SW 1271 (cell line): ENCODE results near the gene FOXA2.
"Not testable (repeated sequence)": the region's sequence is repeated elsewhere in the genome, so short reads cannot be mapped to it uniquely, and the experiment has no call there.

Source experiments
- DNase-seq, 2 experiments: peaks; one replicate each; lab custom pipeline; 2025; lab: John Stamatoyannopoulos, UW

Gene FOXA2

DNA sequence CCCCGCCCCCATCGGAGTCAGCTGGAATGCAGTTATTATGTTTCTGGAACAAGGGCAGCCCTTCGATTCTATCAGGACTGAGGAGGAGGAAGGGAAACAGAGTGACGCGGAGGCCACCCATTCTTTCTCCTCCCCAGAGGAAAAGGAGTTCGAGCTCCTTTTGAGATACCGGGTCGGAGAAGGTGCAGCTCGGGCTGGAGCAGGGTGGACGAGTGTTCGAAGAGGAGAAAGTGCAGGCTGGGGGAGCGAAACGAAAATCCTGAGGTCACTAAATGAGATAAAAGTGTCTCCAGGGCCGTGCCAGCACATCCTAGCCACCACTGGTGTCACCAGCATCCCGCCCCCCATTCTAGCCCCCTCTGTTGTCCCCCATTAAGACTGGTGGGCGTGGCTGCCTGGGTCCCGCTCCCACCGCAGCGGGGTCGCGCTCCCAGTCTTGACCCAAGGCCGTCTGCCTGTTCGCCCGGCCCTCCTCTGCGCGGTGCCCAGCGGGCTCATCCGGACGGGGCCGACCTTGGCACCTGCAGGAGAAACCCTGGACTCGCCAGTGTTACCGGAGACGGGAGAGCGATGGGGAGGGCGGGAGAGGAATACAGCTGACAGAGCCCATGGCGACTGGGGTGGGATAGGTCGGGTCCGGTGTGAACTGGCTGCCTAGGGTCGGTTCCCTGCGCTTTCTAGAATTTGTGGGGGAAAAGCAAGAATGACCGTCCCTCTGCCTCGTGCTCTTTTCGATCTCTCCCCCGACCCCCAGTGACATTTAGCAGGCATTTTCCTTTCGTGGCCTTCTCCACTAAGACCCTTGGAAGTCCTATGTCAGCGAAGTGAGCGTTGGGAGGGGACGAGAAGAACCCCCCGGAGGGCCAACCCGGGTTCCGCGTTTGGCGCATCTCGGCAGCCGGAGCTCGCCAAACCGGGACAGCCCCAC lies 16.2 kb downstream of the FOXA2 start:
- DNase-seq = no peak

DNA sequence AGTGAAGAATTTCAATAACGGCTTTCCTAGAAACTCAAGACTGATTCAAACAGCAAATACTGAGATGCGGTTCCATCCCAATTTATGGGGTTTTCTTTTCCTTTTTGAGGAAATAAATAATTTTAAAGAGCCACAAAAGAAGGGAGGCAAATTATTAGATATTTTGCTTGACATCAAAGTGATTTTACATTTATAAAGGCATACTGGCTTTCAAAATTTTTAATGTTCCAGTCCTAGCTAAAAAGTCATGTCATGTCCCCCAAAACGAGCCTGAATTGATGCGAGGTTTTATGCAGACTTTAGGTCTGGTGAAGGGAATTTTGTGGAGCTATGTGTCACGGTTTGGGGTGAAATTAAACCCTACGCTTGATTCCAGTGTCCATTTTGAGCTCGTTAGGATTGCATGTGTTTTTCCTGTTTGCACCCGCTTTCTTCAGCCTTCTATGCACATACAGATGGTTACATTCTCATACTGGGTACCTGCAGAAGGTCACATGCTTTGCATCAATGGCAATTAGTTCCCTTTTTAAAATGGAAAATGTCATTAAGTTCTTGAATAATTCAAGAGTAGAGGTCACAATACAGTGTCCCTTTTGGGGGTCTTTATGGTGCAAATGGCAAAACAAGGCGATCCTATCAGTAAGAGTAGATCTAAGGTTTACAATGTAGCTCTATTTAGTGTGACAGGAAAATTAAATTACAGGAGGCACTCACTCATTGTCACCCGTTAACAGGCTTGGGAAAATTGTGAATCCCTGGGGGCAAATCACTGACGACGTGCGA lies 17.3 kb downstream of the FOXA2 start:
- no peak for DNase-seq

DNA sequence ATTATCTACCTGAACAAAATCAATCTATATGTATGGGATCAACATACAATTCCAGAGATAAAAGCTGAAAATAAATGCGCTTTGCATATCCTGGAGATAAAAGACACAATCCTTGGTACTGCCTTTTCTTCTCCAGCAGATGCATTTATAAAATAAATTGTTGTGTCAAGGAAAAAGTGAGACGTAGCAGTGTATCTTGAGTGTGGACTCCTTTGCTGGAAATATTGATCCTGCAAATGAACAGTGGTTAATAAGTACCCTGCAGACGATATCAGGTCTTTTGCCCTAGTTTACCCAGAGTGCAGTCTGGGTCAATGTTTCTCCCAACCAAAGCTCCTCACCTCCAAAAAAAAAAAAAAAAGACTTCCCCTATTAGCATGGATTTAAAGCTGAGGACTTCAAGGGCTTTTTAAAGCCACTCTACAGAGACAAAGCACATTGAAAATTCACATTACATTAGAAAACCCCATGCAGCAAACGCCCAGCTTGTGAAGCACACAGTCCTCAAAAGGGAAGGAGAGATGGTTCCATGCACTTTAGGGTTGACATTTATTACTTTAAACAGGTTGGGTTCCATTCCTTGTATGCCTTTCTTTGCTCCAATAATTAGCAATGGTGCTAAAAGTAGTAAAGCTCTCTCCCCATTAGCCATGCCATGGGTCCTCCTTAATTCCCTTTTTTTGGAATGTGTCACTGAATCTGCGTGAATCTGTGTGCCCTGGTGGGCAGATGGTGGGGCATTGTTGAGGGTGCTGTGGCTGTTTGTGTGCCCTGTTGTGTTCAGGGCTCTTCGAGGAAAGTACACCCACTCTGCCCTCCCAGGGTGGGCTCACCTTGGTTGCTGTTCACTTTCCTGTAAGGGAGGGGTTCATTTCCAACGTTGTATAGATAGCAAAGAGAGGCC lies 21.1 kb downstream of the FOXA2 start:
- DNase-seq = no peak

DNA sequence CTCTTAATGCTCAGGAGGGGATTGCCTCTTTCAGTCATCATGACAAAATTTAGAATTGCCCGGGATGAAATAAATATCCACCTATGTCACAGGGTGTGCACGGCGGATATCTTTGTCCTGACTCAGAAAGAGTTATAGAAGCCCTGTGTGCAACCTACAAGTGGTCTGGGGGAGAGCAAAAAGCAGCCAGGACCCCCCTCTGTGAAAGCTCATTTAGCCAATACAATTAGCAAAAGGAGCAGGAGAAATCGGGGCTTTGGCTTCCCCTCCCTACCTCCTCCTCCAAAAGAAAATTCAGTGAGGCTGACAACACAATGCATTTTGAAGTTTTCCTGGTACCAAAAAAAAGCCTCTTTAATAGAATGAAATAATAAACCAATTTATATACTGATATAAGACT lies 21.8 kb downstream of the FOXA2 start:
- DNase-seq = no peak

DNA sequence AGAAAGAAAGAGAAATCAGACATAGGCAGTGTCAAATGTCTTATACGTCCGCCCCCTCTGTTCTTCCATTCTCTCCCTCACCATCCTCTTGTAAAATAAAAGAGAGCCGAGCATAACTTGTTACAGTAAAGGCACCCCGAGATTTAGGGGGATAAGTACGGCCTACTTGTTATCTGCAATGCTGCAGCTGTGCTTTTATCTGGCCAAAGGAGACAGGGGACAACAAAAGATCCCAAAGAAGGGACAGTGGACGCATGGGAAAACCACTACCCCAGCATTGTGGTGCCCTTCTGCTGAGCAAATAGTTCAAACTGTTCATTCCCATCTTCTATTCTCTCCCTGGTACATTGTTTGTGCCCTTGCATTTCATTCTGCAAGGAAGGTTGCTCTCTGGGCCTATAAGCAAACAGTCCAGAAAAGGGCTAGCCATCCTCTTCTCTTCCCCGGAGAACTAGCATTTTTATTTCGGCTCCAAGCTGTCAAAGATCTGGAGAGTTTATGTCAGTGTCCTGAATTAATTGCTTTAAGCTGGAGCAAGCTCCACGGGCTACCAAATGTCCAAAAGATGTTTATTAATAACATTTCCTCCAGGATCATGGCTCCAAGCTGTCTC lies 22.3 kb downstream of the FOXA2 start:
- no peak for DNase-seq

DNA sequence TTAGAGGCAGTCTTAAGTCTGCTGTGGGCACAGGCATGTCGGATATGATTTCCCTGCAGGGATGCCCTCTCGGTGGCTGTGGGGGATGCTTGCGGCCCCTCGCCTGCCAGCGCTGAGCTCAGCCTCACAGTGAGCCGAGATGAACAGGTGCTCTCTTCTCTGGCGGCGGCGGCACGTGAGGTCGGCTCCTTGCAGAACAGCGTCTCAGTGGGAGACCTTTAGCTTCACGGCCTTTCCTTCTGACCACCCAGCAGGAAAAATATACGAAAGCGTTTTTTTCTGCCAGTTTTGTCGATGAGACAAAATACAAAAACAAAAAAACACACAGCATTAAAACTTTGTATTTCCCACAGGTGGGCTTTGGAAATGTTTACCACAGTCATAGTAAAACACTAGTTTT lies 23.6 kb downstream of the FOXA2 start:
- no peak for DNase-seq

DNA sequence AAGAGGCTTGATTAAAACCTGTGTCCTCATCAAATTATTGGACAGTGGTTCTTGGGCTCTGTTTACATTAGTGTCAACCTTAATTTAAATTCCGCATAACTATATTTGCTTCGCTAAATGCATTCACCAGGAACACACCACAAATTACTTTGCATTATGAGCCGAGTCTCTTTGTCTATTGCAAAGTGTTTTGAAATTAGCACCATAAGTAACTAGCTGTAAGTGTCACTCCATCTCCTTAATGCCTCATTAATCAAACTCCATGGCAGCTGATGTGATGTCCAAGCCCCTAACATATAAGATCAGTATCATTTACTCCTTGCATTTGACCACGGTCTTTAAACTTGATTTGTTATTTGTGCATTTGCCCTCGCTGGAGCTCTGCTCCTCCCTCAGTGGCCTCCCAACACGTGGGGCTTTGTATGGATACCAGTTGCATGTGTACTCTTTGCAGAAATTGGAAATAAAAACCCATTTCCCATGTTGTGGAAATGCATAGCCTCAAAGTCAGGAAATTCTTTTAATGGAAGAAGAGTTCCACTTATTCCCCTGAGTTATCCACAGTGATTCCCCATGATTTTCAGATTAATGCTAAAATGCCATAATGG lies 24.6 kb downstream of the FOXA2 start:
- DNase-seq = no peak

DNA sequence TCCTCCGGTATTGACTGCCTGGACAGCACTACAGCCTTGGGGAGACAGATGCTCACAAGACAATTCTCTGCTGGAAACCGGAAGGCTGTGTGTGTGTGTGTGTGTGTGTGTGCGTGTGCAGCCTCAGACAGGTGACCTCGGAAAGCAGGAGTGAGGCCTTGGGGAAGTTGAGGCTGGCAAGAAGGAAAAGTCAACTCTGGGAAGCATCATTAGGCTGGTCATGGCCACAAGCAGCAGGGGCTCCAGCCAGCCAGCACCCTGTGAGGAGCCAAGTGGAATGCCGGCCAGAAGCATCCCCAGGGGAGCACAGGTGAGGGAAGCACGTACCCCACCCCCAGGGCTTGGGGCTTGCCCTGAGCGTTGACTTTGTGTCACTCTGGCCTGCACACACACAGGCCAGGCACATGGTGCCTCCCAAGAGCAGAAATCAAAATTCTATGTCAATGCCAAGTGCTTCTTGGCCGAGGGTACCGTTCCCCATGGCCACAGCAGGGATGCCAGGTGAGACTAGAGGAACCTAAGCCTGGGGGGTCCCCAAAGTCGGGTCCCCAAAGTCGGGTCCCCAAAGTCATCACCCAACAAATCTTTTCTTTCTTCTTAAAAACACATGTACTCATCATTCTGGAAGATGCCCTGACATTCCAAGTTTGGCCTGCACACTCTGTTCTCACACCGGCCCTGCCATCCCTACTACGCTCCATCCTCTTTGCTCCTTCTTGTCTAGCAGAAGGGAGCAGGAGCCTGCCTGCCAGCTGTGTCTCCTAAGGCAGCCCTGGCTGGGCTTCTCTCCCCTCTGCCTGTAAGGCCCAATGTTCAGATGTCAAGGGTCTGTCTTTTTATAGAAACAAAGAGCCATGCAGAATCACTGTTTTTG lies 26.7 kb downstream of the FOXA2 start:
- no peak for DNase-seq

DNA sequence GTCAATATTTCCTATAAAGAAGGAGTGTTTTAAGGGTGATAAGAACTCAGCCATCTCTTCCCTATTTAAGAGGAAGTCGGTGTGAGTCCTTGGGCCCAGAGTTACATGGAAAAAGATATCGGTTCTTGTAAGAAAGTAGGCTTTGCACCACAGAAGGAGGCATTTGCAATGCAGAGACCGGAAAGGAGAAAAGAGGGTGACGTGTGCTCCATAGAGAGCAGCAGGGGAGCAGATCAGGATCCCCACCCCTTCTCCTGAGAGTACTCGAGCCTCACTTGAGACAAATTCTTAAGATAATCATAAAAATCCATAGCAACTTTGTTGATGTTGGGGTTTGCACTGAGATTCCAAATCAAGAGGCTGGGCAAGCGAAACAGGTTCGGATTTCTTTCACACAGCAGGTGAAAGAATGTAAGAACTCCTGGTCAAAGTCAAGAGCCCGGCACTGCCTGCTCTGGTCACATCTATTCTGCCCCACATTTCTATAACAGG lies 27.8 kb downstream of the FOXA2 start:
- DNase-seq = no peak

DNA sequence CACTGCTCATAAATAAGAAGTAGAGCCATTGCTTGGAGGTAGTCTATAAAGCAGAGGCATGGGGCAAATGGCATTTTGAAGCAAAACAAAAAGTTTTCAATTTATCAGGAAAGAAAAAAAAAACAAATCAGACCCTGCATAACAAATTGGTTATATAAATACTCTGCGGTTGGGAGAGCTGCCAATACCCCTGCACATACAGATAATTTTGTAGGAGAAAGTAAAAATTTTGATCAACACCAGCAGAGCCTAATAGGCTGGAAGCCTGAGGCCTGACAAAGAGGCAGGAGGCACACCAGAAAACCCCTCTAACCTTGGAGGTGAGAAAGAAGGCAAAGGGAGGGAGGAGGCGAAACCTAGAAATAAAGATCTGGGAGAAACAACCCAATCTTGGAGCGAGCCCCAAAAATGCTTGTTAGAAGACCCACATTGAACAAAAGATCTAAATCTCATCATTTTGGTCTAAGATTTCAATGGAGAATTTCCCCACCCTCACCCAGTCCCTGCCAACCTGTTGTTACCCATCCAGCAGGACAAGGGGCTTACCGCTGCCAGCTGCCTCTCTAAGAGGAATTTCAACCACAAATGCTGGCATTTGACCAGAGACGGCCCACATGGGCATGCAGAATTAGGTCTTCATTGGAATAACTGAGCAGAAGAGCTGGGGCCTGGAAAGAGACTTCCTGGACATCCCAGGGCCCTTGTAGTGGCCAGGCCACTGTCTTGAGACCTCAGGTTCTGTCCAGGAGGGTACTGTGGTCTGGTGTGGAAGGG lies 28.4 kb downstream of the FOXA2 start:
- DNase-seq = no peak

DNA sequence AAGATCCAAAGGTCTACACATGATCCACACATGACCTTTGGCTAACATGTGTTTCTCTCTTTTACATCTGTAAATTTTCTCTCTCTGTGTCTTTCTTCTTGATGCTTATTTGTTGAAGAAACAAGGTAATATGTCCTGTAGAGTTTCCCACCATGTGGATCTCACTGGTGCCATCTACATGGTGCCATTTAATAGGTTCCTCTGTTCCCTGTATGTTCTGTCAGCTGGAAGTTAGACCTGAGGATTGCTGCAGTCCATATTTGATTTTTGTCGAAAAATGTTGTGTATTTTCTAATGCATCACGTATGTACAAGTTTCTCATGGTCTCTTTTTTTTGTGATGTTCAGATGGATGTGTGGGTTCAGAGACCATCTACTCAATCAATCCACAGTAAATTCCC lies 30.0 kb downstream of the FOXA2 start:
- DNase-seq = no peak

DNA sequence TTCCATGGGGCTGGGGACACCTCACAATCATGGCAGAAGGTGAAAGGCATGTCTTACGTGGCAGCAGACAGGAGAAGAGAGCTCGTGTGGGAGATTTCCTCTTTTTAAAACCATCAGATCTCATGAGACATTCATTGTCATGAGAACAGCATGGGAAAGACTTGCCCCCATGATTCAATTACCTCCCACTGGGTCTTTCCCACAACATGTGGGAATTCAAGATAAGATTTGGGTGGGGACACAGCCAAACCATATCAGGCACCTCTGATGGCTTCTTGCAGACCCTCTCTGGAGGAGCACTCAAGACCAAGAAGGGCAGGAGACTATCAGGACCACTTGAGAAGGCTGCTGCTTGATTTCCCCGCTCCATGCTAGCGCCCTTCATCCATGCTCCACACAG lies 33.9 kb downstream of the FOXA2 start:
- not testable (repeated sequence) for DNase-seq

DNA sequence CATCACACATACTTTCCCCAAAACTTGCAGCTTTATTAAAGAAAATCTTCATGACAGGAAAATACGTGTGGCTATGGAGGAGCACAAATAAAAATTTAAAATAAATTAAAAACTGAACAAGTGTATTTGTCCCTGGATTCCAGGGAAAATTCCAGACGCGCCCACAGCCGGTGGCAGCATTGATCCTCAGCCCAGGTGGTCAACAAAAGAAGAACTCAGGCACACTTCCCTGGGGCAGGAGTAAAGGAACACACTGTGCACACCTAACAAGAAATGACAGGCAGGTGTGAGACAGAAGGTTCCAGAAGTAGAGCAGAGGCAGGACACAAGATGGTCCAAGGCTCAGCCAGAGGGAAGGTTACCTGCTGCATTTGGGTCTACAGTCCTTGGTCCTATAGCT lies 36.3 kb downstream of the FOXA2 start:
- DNase-seq = no peak

DNA sequence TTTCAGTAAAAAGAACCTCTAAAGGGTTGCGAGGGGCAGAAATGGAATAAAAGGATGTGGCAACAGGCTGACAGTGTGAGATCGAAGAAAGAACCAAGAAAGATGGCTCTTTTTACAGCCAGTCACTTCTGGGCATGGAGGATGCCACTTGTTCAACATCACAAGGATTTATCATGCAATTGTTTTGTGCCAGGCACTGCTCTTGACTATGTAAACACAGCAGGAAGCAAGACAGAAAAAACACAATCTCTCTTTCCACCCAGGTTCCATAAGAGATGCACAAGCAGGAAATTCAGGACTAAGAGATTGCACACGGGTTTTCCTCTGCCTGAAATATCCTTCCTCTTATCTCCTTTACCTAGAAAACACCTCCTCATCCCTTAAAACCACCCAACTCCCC lies 38.0 kb downstream of the FOXA2 start:
- no peak for DNase-seq

DNA sequence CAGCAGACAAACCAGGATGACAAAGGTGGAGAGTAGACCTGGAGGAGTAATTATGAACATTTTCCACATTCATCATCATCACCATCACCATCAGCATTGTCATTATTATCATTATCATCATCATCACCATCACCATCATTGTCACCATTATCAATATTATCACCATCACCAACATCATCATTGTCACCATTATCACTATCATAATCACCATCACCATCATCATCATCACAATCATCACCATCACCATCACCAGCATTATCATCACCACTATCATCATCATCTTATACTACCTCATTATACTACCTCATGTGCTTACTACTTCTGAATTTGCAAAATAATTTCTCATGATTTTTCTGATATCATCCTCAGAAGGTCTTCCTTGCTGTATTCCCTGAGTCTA lies 39.3 kb downstream of the FOXA2 start:
- no peak for DNase-seq

DNA sequence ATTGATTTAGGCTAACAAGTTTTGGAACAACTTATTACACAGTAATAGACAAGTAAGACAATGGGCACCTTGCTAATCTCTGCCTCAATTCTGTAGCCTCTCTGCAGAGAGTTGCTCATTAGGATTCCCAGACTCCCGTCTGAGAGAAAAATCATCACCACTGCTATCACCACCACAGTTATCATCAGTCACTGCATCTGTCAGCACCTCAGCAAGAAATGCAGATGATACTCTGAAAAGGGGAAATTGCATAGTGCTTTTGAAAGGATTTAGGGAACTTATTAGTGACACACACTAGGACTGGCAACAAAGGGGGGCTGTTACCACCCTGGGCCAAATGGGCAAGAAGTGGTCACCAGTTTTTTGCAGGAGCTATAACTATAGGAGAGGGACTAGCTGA lies 39.9 kb downstream of the FOXA2 start:
- DNase-seq = no peak

DNA sequence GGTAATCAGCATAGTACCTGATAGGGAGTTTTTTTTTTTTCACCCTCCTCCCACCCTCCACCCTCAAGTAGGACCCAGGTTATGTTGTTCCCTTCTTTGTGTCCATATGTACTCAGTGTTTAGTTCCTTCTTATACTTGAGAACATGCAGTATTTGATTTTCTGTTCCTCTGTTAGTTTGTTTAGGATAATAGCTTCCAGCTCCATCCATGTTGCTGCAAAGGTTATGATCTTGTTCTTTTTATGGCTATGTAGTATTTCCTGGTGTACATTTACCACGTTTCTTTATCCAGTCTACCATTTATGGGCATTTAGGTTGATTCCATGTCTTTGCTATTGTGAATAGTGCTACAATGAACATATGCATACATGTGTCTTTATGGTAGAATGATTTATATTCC lies 41.9 kb downstream of the FOXA2 start:
- no peak for DNase-seq

DNA sequence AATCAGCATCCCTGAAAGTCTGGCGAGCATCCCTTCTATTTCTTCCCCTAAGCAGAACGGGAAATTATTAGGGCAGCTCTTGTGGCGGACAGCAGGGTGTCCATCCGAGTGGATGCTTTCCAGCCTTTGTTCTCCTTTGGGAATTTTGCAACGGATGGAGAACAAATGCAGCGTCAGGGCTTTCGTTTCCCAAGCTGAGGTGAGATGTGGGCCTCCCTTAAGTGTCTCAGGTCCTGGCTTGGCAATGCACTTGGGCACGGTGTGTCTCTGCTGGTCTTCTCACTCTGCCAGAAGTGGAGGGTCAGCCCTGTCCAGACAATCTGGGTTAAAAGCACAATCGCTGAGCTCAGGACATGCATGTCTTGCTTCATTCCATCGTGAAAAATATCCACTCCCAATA lies 43.5 kb downstream of the FOXA2 start:
- no peak for DNase-seq

DNA sequence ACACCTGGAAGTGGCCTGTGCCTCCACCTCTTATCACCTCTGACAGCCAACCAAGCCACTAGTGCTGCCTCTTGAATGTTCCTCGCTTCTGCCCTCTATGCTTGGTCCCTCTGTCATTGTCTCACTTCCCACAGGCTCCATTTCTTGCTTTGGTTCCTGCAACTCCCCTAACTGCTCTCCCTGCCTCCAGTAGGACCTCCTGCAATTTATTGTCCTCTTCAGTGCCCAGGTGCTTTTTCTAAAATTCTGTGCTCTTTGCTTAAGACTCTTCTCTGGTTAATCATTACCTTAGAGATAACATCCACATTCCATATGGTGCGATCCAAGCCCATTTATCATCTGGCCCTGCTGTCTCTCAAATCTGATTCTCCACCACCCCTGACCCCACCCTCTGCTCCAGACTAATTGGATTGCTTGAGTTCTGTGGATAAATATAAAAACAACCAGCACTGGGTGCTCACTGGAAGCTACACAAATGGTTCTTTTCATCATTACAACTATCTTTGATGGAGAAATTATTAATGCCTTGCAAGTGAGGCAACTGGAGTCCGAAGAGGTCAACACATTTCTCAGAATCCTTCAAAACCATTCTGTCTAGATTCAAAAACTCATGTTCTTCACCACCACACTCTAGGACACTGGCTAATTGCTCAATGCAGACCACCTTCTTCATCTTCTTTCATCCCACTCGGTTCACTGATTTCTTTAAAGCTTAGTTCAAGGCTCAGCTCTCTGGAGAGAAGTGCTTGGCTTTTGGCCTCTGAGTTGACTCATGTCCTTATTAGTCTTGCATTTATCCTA lies 47.2 kb downstream of the FOXA2 start:
- no peak for DNase-seq
